ENCODE data around the gene PGPEP1.

DNA sequence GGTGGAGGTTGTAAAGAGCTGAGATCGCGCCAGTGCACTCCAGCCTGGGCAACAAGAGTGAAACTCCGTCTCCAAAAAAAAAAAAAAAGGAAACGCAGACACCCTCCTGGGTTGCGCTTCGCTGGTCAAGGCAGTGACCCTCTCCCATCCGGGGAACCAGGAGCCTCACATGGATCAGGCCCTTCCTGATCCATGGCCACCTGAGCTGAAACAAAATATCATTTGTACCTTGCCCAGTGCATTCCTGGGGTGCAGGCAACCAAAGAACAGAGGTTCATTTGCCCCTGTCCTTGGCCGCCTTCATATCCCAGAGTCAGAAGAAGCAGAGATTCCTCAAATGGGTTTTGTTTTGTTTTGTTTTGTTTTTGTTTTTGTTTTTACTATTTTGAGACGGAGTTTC, 9.5 kb upstream of the PGPEP1 start:
- TF ChIP-seq, protein P1, sequence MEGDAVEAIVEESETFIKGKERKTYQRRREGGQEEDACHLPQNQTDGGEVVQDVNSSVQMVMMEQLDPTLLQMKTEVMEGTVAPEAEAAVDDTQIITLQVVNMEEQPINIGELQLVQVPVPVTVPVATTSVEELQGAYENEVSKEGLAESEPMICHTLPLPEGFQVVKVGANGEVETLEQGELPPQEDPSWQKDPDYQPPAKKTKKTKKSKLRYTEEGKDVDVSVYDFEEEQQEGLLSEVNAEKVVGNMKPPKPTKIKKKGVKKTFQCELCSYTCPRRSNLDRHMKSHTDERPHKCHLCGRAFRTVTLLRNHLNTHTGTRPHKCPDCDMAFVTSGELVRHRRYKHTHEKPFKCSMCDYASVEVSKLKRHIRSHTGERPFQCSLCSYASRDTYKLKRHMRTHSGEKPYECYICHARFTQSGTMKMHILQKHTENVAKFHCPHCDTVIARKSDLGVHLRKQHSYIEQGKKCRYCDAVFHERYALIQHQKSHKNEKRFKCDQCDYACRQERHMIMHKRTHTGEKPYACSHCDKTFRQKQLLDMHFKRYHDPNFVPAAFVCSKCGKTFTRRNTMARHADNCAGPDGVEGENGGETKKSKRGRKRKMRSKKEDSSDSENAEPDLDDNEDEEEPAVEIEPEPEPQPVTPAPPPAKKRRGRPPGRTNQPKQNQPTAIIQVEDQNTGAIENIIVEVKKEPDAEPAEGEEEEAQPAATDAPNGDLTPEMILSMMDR (IDR thresholded peaks at IDR 0.05): no peak
- TF ChIP-seq POLR2A (IDR thresholded peaks at IDR 0.05): no peak

All from heart left ventricle (tissue), 13 donors.